Osteocyte (in vitro differentiated cells): ENCODE measurements around the gene ARHGAP10. TPM values are rescaled to one million over a fixed set of nuclear protein-coding genes. Genes with fewer than 3 reads are reported as not detected.

Source experiments
- DNase-seq: peaks from one replicate; pipeline ENCODE4 v3.0.0; 2021; ENCODE audit warnings: mixed read lengths; ENCODE audit not compliant: unreplicated experiment; ENCODE audit errors: extremely low spot score
- H3K27ac Mint-ChIP-seq: one replicate; pipeline ENCODE4 v1.8.0; 2021; ENCODE audit warnings: mild to moderate bottlenecking, mixed read lengths; ENCODE audit not compliant: unreplicated experiment
- H3K27me3 Mint-ChIP-seq: one replicate; pipeline ENCODE4 v1.8.0; 2021; ENCODE audit warnings: mixed read lengths; ENCODE audit not compliant: unreplicated experiment
- H3K36me3 Mint-ChIP-seq: one replicate; pipeline ENCODE4 v1.8.0; 2021; ENCODE audit warnings: mixed read lengths; ENCODE audit not compliant: unreplicated experiment
- H3K4me1 Mint-ChIP-seq: one replicate; pipeline ENCODE4 v1.8.0; 2021; ENCODE audit warnings: mixed read lengths; ENCODE audit not compliant: unreplicated experiment
- H3K4me3 Mint-ChIP-seq: one replicate; pipeline ENCODE4 v1.8.0; 2021; ENCODE audit warnings: mild to moderate bottlenecking, moderate library complexity, mixed read lengths; ENCODE audit not compliant: unreplicated experiment
- H3K9me3 Mint-ChIP-seq: one replicate; pipeline ENCODE4 v1.8.0; 2021; ENCODE audit warnings: mixed read lengths; ENCODE audit not compliant: unreplicated experiment
- total RNA-seq: library from RNA; stranded (reverse); gene quantifications from 2 replicates; pipeline ENCODE4 v1.2.1, GENCODE V29; 2021
- TF ChIP-seq, protein P1 (sequence below): fragments of 200-600 bp; sonication (generic); IDR thresholded peaks from 2 replicates; pipeline ENCODE4 v1.5.0; 2021; ENCODE audit warnings: antibody characterized with exemption, mild to moderate bottlenecking, moderate library complexity

Gene ARHGAP10
- total RNA-seq, 1 donor from 2014 or later, result 121 TPM

DNA sequence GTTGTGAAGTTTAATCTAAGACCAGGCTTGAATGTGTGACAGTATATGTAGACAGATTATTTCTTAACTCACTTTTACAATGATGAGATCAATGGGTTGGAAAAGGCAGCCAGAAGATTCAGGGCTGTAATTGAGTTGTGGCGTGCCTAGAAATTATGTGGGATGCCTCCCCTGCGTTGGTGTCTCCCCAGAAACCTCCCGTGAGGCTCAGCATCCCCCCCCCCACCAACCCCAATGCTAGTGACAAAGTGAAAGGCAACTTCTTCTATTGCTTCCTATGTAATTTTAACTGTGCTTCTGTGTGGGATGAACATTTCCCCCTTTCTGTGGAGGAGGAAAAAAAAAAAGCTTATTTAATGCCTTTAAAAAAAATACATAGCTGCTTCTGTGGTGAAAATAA is 297.9 kb downstream of the ARHGAP10 start:
- Mint-ChIP-seq H3K4me3 (no peak overlapping the region), H3K27me3 (no peaks in the 10 kb centered on the region), H3K36me3 (peaks cover 26% of the 10 kb centered on the region), H3K4me1 (peaks cover 31% of the 10 kb centered on the region), H3K27ac (peak overlapping the region; percentile 86), H3K9me3 (no peaks in the 10 kb centered on the region)
- DNase-seq, result no peak
- TF ChIP-seq, protein P1, sequence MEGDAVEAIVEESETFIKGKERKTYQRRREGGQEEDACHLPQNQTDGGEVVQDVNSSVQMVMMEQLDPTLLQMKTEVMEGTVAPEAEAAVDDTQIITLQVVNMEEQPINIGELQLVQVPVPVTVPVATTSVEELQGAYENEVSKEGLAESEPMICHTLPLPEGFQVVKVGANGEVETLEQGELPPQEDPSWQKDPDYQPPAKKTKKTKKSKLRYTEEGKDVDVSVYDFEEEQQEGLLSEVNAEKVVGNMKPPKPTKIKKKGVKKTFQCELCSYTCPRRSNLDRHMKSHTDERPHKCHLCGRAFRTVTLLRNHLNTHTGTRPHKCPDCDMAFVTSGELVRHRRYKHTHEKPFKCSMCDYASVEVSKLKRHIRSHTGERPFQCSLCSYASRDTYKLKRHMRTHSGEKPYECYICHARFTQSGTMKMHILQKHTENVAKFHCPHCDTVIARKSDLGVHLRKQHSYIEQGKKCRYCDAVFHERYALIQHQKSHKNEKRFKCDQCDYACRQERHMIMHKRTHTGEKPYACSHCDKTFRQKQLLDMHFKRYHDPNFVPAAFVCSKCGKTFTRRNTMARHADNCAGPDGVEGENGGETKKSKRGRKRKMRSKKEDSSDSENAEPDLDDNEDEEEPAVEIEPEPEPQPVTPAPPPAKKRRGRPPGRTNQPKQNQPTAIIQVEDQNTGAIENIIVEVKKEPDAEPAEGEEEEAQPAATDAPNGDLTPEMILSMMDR, result no peak

DNA sequence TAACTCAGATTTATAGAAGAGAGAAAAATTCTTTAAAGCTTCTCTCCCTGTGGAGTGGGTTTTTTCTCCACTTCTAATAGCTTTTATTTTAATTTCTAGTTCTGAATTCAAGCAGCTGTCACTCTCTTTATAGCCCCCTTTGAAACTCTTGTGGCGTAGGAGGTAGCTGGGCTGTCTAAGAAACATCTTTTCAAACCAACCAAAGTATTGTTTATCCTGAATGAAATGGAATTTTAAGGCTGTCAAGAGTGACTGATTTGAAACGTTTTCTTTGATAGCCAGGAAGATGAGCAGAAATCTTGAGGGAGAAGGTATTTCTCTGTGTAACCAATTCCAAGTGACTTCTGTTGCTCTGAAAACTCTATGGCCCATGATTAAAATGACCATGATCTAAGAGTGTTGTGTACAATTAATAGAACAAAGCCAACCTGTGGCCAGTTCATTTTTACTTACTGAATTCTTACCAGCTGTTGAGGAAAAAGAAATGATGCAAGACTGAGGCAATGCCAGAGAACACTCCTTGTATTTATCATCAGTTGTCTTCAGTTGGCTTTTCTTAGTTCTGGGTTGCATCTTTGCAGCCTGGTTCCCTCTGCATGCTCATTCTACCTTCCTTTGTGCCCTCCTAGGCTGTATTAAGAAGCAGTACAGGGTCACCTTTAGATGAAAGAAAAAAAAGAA is 298.4 kb downstream of the ARHGAP10 start:
- DNase-seq, result no peak
- peak overlapping the region; percentile 86 for H3K27ac Mint-ChIP-seq
- H3K36me3 Mint-ChIP-seq, result peaks cover 29% of the 10 kb centered on the region

DNA sequence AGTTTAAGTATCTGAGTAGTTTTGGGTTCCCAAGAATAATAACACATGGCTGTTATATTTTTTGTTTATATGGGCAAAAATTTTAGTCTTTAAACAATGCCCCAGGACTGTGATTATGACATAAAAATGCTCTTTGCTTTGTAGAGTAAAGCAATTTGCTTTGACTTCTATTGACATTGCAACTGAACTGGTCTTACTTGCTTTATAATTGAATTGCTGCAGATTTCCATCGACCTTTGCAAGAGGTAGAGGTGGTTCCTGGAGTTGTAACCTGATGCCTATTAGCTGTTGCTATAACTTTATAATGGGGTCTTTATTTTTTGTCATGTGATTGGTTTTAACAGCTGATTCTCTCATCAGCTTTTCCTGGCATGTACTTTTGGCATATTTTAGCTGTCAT is 302.9 kb downstream of the ARHGAP10 start:
- TF ChIP-seq, protein P1, result no peak
- H3K27ac Mint-ChIP-seq, result peak overlapping the region; percentile 19
- DNase-seq, result no peak

More for the DNA sequence above, 298.4 kb downstream of the ARHGAP10 start:
- TF ChIP-seq, protein P1, result no peak
- no peak overlapping the region for H3K4me3 Mint-ChIP-seq
- H3K9me3 Mint-ChIP-seq, result no peaks in the 10 kb centered on the region
- H3K27me3 Mint-ChIP-seq, result no peaks in the 10 kb centered on the region
- peaks cover 36% of the 10 kb centered on the region for H3K4me1 Mint-ChIP-seq

DNA sequence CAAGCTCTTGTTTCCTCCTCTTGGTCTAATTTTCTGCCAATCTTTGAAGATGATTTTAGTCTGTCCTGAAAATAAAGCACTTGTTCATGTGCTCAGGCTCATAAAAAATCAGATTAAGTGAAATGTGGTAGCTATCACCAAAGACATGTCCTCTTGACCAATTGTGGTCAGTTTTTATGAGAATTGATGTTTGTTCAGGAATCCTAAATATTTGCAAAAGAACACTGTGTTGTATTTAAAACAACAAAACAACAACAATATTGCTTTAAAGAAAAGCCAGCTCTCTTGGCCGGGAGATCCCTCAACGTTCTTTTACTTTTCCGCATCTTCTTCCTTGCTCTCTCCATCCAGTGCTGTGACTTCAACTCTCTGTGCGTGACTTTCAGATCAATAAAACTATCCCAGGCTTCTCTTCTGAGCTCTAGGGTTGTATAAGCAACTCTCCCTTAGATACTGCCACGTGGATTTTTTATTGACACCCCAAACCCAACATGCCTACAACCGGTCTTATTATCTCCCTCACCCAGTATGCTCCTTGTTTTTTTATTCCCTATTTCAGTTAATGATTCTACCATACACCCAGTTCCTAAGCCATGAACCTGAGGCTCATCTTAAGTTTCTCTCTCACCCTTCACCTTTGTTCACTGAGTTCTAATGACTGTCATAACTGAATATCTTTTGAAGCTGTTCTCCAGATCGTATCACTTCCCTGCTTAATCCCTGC is 309.9 kb downstream of the ARHGAP10 start:
- Mint-ChIP-seq H3K27me3 (no peaks in the 10 kb centered on the region), H3K27ac (no peak overlapping the region), H3K4me3 (no peak overlapping the region), H3K36me3 (peaks cover 14% of the 10 kb centered on the region), H3K4me1 (peaks cover 22% of the 10 kb centered on the region), H3K9me3 (no peaks in the 10 kb centered on the region)
- TF ChIP-seq, protein P1, result no peak
- no peak for DNase-seq

More for the DNA sequence above, 302.9 kb downstream of the ARHGAP10 start:
- H3K4me3 Mint-ChIP-seq, result no peak overlapping the region
- H3K4me1 Mint-ChIP-seq, result peaks cover 33% of the 10 kb centered on the region
- peaks cover 23% of the 10 kb centered on the region for H3K36me3 Mint-ChIP-seq
- no peaks in the 10 kb centered on the region for H3K9me3 Mint-ChIP-seq
- H3K27me3 Mint-ChIP-seq, result no peaks in the 10 kb centered on the region
